ENCODE data around the gene U2SURP.

U2SURP gene

GRCh38 chr3:142953443-142953842 lies 47.9 kb upstream of the U2SURP start:
- H3F3A ChIP-seq (ENCODE audit: insufficient read depth) = no peaks in the 10 kb centered on the region
- H3K4me2 ChIP-seq (ENCODE audit: low read depth, low read length, poor library complexity, severe bottlenecking) = no peak overlapping the region
- H3K27me3 ChIP-seq (ENCODE audit: low read length) = no peaks in the 10 kb centered on the region
- H3K79me2 ChIP-seq (ENCODE audit: insufficient read depth, low read length) = no peaks in the 10 kb centered on the region
- H4K20me1 ChIP-seq (ENCODE audit: low read depth, low read length) = no peaks in the 10 kb centered on the region
- no peak overlapping the region for H3K9ac ChIP-seq (ENCODE audit: low read length)
- no peaks in the 10 kb centered on the region for H3K36me3 ChIP-seq (ENCODE audit: low read length)
- H3K9me3 ChIP-seq (ENCODE audit: insufficient read depth, low read length) = no peaks in the 10 kb centered on the region
- no peak for TF ChIP-seq CTCF (IDR thresholded peaks at IDR 0.05; ENCODE audit: insufficient read depth, low read length, poor library complexity, severe bottlenecking)
- TF ChIP-seq EZH2phosphoT487 (conservative IDR thresholded peaks at IDR 0.05; ENCODE audit: low read length) = no peak
- no peak overlapping the region for H3K4me3 ChIP-seq (ENCODE audit: insufficient read depth, low read length, poor library complexity, severe bottlenecking)
- no peak overlapping the region for H2AFZ ChIP-seq (ENCODE audit: low read depth, low read length, severe bottlenecking)
- H3K27ac ChIP-seq (ENCODE audit: low read depth, low read length) = no peak overlapping the region
- no peaks in the 10 kb centered on the region for H3K9me2 ChIP-seq (replicated peaks; ENCODE audit: insufficient read depth, low read length)

- Histone ChIP-seq H3K27ac (ENCODE audit: low read depth, low read length) (no peak overlapping the region), H3K9me3 (ENCODE audit: insufficient read depth, low read length) (no peaks in the 10 kb centered on the region), H3K36me3 (ENCODE audit: low read length) (no peaks in the 10 kb centered on the region), H3F3A (ENCODE audit: insufficient read depth) (no peaks in the 10 kb centered on the region), H3K79me2 (ENCODE audit: insufficient read depth, low read length) (no peaks in the 10 kb centered on the region), H2AFZ (ENCODE audit: low read depth, low read length, severe bottlenecking) (no peak overlapping the region), H3K4me3 (ENCODE audit: insufficient read depth, low read length, poor library complexity, severe bottlenecking) (no peak overlapping the region), H4K20me1 (ENCODE audit: low read depth, low read length) (no peaks in the 10 kb centered on the region), H3K27me3 (ENCODE audit: low read length) (no peaks in the 10 kb centered on the region), H3K9me2 (replicated peaks; ENCODE audit: insufficient read depth, low read length) (no peaks in the 10 kb centered on the region), H3K4me2 (ENCODE audit: low read depth, low read length, poor library complexity, severe bottlenecking) (no peak overlapping the region), H3K9ac (ENCODE audit: low read length) (no peak overlapping the region)
- TF ChIP-seq CTCF (IDR thresholded peaks at IDR 0.05; ENCODE audit: insufficient read depth, low read length, poor library complexity, severe bottlenecking) (no peak), EZH2phosphoT487 (conservative IDR thresholded peaks at IDR 0.05; ENCODE audit: low read length) (no peak)
Observed at GRCh38 chr3:142958707-142959106, 42.7 kb upstream of the U2SURP start.

- H3F3A ChIP-seq (ENCODE audit: insufficient read depth) = no peaks in the 10 kb centered on the region
- H4K20me1 ChIP-seq (ENCODE audit: low read depth, low read length) = no peaks in the 10 kb centered on the region
- no peaks in the 10 kb centered on the region for H3K27me3 ChIP-seq (ENCODE audit: low read length)
- no peaks in the 10 kb centered on the region for H3K79me2 ChIP-seq (ENCODE audit: insufficient read depth, low read length)
- H3K9me2 ChIP-seq (replicated peaks; ENCODE audit: insufficient read depth, low read length) = no peaks in the 10 kb centered on the region
- no peak overlapping the region for H3K9ac ChIP-seq (ENCODE audit: low read length)
- H3K27ac ChIP-seq (ENCODE audit: low read depth, low read length) = no peak overlapping the region
- H3K4me2 ChIP-seq (ENCODE audit: low read depth, low read length, poor library complexity, severe bottlenecking) = no peak overlapping the region
- no peak overlapping the region for H3K4me3 ChIP-seq (ENCODE audit: insufficient read depth, low read length, poor library complexity, severe bottlenecking)
- H2AFZ ChIP-seq (ENCODE audit: low read depth, low read length, severe bottlenecking) = no peak overlapping the region
- no peaks in the 10 kb centered on the region for H3K36me3 ChIP-seq (ENCODE audit: low read length)
- H3K9me3 ChIP-seq (ENCODE audit: insufficient read depth, low read length) = no peaks in the 10 kb centered on the region
- no peak for TF ChIP-seq CTCF (IDR thresholded peaks at IDR 0.05; ENCODE audit: insufficient read depth, low read length, poor library complexity, severe bottlenecking)
- no peak for TF ChIP-seq EZH2phosphoT487 (conservative IDR thresholded peaks at IDR 0.05; ENCODE audit: low read length)
Observed at GRCh38 chr3:142960322-142960850, 41.0 kb upstream of the U2SURP start.

Data from SU-DHL-6 (cell line).